Gastroesophageal sphincter (tissue), 4 donors: ENCODE results near the gene ATL3. TPM values are rescaled to one million over a fixed set of nuclear protein-coding genes. Genes with fewer than 3 reads are reported as not detected.
"Not testable (repeated sequence)": the region's sequence is repeated elsewhere in the genome, so short reads cannot be mapped to it uniquely, and the experiment has no call there.

Source experiments
- ATAC-seq: fragments of 150-250 bp; one replicate; pipeline ENCODE4 v1.9.1; 2016; ENCODE audit warnings: mild to moderate bottlenecking, moderate library complexity
- H3K27ac ChIP-seq, 4 donors: fragments of 200-600 bp; sonication (generic) in 3 of 4; 1 replicate in 3 of 4; 2 replicates in 1 of 4; pipeline ENCODE4 v1.5.1; 2016 to 2019
- H3K27me3 ChIP-seq: fragments of 200-600 bp; sonication (generic); one replicate; pipeline ENCODE4 v1.5.1; 2019
- H3K36me3 ChIP-seq, 2 donors: fragments of 200-600 bp; sonication (generic); one replicate each; pipeline ENCODE4 v1.5.1; 2019; ENCODE audit warnings: control low read depth in 1 of 2
- H3K4me1 ChIP-seq, 3 donors: fragments of 200-600 bp; sonication (generic); 1 replicate in 2 of 3; 2 replicates in 1 of 3; pipeline ENCODE4 v1.5.1; 2016 to 2019; ENCODE audit warnings: control low read depth in 2 of 3
- H3K4me3 ChIP-seq, 2 donors: fragments of 200-600 bp; sonication (generic); one replicate each; pipeline ENCODE4 v1.5.1; 2019; ENCODE audit warnings: mild to moderate bottlenecking in 1 of 2, moderate library complexity in 1 of 2
- H3K9me3 ChIP-seq, 3 donors: fragments of 200-600 bp; sonication (generic); one replicate each; pipeline ENCODE4 v1.5.1; 2017 to 2019; ENCODE audit warnings: control low read depth in 2 of 3
- CTCF ChIP-seq, 4 experiments: fragments of 200-600 bp in 2 of 4; fragments of 450-650 bp in 2 of 4; sonication (generic) in 1 of 4; IDR thresholded peaks; one replicate each; pipeline ENCODE4 v1.5.1; 2017 to 2019; ENCODE audit warnings: antibody characterized with exemption in 4 of 4, mild to moderate bottlenecking in 2 of 4, moderate library complexity in 2 of 4
- EP300 ChIP-seq: sonication (generic); formaldehyde crosslinking; IDR thresholded peaks from one replicate; pipeline ENCODE4 v1.6.1; 2017; ENCODE audit warnings: antibody characterized with exemption, mild to moderate bottlenecking
- POLR2A ChIP-seq, 2 donors: fragments of 450-650 bp; IDR thresholded peaks; one replicate each; pipeline ENCODE4 v1.6.1; 2017; ENCODE audit warnings: antibody characterized with exemption in 2 of 2, mild to moderate bottlenecking in 2 of 2, moderate library complexity in 1 of 2
- POLR2AphosphoS5 ChIP-seq: sonication (generic); formaldehyde crosslinking; IDR thresholded peaks from one replicate; pipeline ENCODE4 v1.6.1; 2017; ENCODE audit warnings: antibody characterized with exemption
- WGBS, 2 donors: methylation state at CpG; one replicate each; pipeline ENCODE4 v1.1.5; 2018; ENCODE audit warnings: low coverage in 1 of 2; 5-methylcytosine and 5-hydroxymethylcytosine counted together
- total RNA-seq, 4 donors: library from RNA; depleted of rRNA; stranded (reverse); fragments of >200 nt; gene quantifications; one replicate each; pipeline ENCODE4 v1.1.0, GENCODE V29; 2016

ATL3 gene
- total RNA-seq, 4 donors from 2014 or later = 155 to 221 (median 202) TPM

DNA sequence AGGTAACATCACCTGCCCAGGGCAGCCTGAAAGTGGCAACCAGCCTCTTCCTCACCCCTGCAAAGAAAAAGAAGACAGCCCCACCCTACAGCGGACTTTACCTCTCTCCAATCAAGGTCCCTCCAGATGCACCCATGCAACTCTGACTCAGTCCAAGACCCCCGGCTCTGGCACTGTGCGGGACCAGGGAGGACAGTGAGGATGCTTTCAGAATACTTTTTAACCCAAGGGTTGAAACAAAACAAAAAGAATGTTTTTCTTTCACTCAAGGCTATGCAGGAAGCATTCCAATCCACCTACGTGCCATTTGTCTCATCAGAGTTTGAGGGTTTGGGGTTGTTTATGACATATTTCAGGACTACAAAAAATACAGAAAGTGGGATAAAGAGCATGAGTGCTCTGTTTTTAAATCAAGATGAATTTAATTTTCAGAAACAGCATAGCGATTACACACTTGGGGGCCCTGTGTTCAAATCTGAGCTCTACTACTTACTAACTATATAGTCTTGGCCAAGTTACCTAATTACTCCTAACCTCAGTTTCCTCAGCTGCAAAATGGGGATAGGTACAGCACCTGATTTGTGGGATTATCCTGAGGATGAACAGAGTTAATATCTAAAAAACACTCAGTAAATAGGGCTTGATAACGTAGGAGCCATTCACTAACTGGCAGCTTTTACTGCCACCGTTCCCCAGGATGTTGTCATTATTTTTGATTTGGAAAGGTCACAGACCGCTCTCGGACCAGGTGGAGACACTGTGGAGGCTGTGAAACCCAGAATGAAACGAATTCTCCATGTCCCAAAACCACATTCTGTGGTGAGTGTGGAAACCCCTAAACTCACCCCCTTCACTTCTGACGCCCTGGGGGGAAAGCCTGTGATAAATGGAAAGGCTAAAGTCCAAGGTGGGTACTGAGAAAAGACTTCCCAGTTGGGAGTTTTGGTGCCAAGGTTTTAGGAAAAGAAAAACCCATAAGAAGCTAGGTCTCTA is 62.5 kb downstream of the ATL3 start:
- 80 to 86% methylated on average over 6 to 8 of the region's 11 CpGs for WGBS, 2 donors
- ATAC-seq = no peak
- peaks cover 0 to 60% (median 20%) of the 10 kb centered on the region in 3 donors for H3K4me1 ChIP-seq
- no peaks in the 10 kb centered on the region for H3K36me3 ChIP-seq
- TF ChIP-seq POLR2A (IDR thresholded peaks at IDR 0.05) (no peak), EP300 (no peak), CTCF (IDR thresholded peaks at IDR 0.05) (no peak), POLR2AphosphoS5 (no peak)
- H3K27me3 ChIP-seq = no peaks in the 10 kb centered on the region
- H3K27ac ChIP-seq = peak overlapping the region in 3 of 4 donors; percentile 61 to 92 (median 86)
- H3K9me3 ChIP-seq = no peaks in the 10 kb centered on the region
- no peak overlapping the region for H3K4me3 ChIP-seq

GRCh38 chr11:63603180-63603518 is 68.0 kb downstream of the ATL3 start:
- peaks cover 0 to 44% (median 3%) of the 10 kb centered on the region in 3 donors for H3K4me1 ChIP-seq
- H3K9me3 ChIP-seq = no peaks in the 10 kb centered on the region
- peaks cover 0 to under 1% of the 10 kb centered on the region in 2 donors for H3K36me3 ChIP-seq
- H3K4me3 ChIP-seq = no peak overlapping the region
- 70% methylated on average over 2 of the region's 3 CpGs; no CpG with 5 or more reads in 1 of the 2 donors for WGBS, 2 donors
- peak overlapping the region in 2 of 4 donors; percentile 55 to 62 for H3K27ac ChIP-seq
- TF ChIP-seq POLR2A (IDR thresholded peaks at IDR 0.05) (no peak), EP300 (no peak), CTCF (IDR thresholded peaks at IDR 0.05) (no peak), POLR2AphosphoS5 (no peak)
- H3K27me3 ChIP-seq = no peaks in the 10 kb centered on the region
- no peak for ATAC-seq

- ATAC-seq, H3K9me3 ChIP-seq, H3K27me3 ChIP-seq, H3K36me3 ChIP-seq, H3K4me3 ChIP-seq: not testable (repeated sequence)
- peak overlapping the region in 3 of 4 donors; percentile 52 to 62 (median 55) for H3K27ac ChIP-seq
- TF ChIP-seq POLR2AphosphoS5 = peak; percentile 57
- WGBS, 2 donors = 41 to 55% methylated on average over 2 to 10 of the region's 11 CpGs
- H3K4me1 ChIP-seq = peaks cover 0 to 41% (median 3%) of the 10 kb centered on the region in 3 donors
These were observed 68.6 kb downstream of the ATL3 start for GRCh38 chr11:63602290-63603179.

DNA sequence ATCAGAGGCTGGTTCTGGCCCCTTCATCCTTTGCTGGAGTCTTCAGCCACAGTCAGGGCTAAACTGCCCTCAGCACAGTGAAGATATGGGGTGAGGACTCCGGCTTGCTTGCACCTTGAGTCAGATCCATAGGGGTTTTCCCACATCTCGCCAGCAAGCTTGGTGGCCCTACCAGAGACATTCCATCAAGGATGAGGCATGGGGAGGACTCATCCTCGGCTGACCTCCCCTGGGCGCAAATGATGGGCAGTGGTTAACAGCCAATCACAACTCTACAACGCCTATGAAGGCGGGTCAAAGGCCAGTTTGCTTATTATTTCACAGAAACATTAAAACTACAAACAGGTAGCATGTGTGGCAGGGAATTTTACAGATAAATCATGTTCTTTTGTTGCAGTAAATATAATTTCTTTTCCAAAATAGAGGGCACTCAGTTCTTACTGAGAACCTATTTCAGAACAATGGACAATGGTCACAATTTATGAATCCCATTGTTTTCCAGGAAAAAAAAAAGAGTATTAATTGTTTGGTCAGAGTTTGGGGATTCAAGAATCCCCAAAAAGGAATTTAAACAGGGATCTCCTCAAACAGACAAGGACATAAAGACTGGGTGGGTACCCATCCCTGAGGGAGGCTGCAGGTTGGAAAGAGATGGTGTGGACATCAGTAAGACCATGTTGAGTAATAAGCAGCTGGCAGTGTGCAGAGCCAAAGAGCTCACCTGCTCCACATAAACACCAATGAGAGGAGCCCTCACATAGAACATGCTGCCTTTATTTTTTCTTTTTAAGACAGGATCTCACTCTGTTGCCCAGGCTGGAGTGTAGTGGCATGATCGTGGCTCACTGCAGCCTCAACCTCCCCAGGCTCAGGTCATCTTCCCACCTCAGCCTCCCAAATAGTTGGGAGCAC is 71.7 kb downstream of the ATL3 start:
- no peaks in the 10 kb centered on the region for H3K9me3 ChIP-seq
- no peak overlapping the region for H3K4me3 ChIP-seq
- peaks cover 0 to 36% of the 10 kb centered on the region in 2 donors for H3K36me3 ChIP-seq
- TF ChIP-seq CTCF (IDR thresholded peaks at IDR 0.05) = no peak
- no peak for TF ChIP-seq POLR2A (IDR thresholded peaks at IDR 0.05)
- no peak for TF ChIP-seq EP300
- TF ChIP-seq POLR2AphosphoS5 = no peak
- H3K27me3 ChIP-seq = no peaks in the 10 kb centered on the region
- peaks cover 0 to 41% (median 3%) of the 10 kb centered on the region in 3 donors for H3K4me1 ChIP-seq
- 73 to 90% methylated on average over 2 to 3 of the region's 7 CpGs for WGBS, 2 donors
- no peak for ATAC-seq
- no peak overlapping the region for H3K27ac ChIP-seq
